GM21737 (cell line): ENCODE measurements around the gene CCS.
"Not testable (repeated sequence)": the region's sequence is repeated elsewhere in the genome, so short reads cannot be mapped to it uniquely, and the experiment has no call there.

ENCODE experiments used
- ATAC-seq: cut with Tn5 transposase; IDR thresholded peaks from one replicate; pipeline ENCODE4 v1.9.1; 2021; ENCODE audit warnings: mild to moderate bottlenecking, moderate library complexity; ENCODE audit not compliant: unreplicated experiment

The CCS gene

GRCh38 chr11:66592457-66593302 lies at the start of gene CCS, which contains the start of gene CCDC87:
CCS (plus strand) TSS chr11:66593185; CDS start chr11:66593262, 77 bp downstream.
CCDC87 (minus strand) TSS chr11:66593063; CDS start chr11:66593015, 48 bp downstream.
- ATAC-seq: peak; percentile 84

- no peak for ATAC-seq
Observed at GRCh38 chr11:66543263-66544107, 49.5 kb upstream of the CCS start.

- not testable (repeated sequence) for ATAC-seq
Observed at GRCh38 chr11:66544952-66545351, 48.0 kb upstream of the CCS start.

- ATAC-seq: peak; percentile 80
Observed at GRCh38 chr11:66545701-66546367, 47.2 kb upstream of the CCS start, which contains the start of gene ZDHHC24. ZDHHC24 (minus strand) TSS chr11:66546048; CDS start chr11:66546003, 45 bp downstream.

- ATAC-seq: no peak
Observed at GRCh38 chr11:66546368-66546965, 46.5 kb upstream of the CCS start, which contains the start of gene ACTN3. ACTN3 (plus strand) TSS chr11:66546903; CDS start chr11:66546938, 35 bp downstream.

GRCh38 chr11:66546966-66547661 lies 45.9 kb upstream of the CCS start:
- no peak for ATAC-seq

GRCh38 chr11:66547662-66548009 lies 45.3 kb upstream of the CCS start:
- ATAC-seq: no peak

GRCh38 chr11:66548041-66548440 lies 44.9 kb upstream of the CCS start:
- ATAC-seq: no peak

GRCh38 chr11:66548774-66549630 lies 44.0 kb upstream of the CCS start:
- no peak for ATAC-seq

- ATAC-seq: no peak
Observed at GRCh38 chr11:66549696-66550095, 43.3 kb upstream of the CCS start.

GRCh38 chr11:66550887-66551286 lies 42.1 kb upstream of the CCS start:
- no peak for ATAC-seq

GRCh38 chr11:66554602-66555001 lies 38.4 kb upstream of the CCS start:
- no peak for ATAC-seq

- ATAC-seq: no peak
Observed at GRCh38 chr11:66555416-66555815, 37.6 kb upstream of the CCS start.

- ATAC-seq: no peak
Observed at GRCh38 chr11:66556086-66556485, 36.9 kb upstream of the CCS start.

GRCh38 chr11:66557733-66558326 lies 35.2 kb upstream of the CCS start:
- no peak for ATAC-seq

GRCh38 chr11:66559142-66559865 lies 33.7 kb upstream of the CCS start:
- ATAC-seq: no peak

GRCh38 chr11:66559866-66560676 lies 32.9 kb upstream of the CCS start:
- ATAC-seq: no peak
